H9 (cell line): ENCODE results near the gene KLC1. TPM values are rescaled to one million over a fixed set of nuclear protein-coding genes. Genes with fewer than 3 reads are reported as not detected.

ENCODE experiments used
- DNase-seq: peaks from one replicate; pipeline ENCODE4 v3.0.0-alpha.2; 2017
- H2AFZ ChIP-seq: one replicate; pipeline ENCODE4 v1.6.1; 2013; ENCODE audit warnings: mild to moderate bottlenecking, low read length, control low read depth, moderate library complexity
- H2AK5ac ChIP-seq: 2 replicates; pipeline ENCODE4 v1.6.1; 2013; ENCODE audit warnings: low read length, control low read depth, mixed read lengths; ENCODE audit not compliant: insufficient read length
- H2BK120ac ChIP-seq: one replicate; pipeline ENCODE4 v1.6.1; 2013; ENCODE audit warnings: low read depth, mild to moderate bottlenecking, low read length, control low read depth, inconsistent platforms; ENCODE audit not compliant: poor library complexity, severe bottlenecking
- H2BK12ac ChIP-seq: 2 replicates; pipeline ENCODE4 v1.6.1; 2013; ENCODE audit warnings: low read length, control low read depth, mixed read lengths, low read depth; ENCODE audit not compliant: insufficient read length
- H2BK15ac ChIP-seq: 2 replicates; pipeline ENCODE4 v1.6.1; 2013; ENCODE audit warnings: low read depth, low read length, control low read depth
- H2BK20ac ChIP-seq: one replicate; pipeline ENCODE4 v1.6.1; 2013; ENCODE audit warnings: low read depth, mild to moderate bottlenecking, low read length, control low read depth, inconsistent platforms; ENCODE audit not compliant: poor library complexity, severe bottlenecking
- H2BK5ac ChIP-seq: 2 replicates; pipeline ENCODE4 v1.6.1; 2013; ENCODE audit warnings: low read length, control low read depth, mixed read lengths; ENCODE audit not compliant: insufficient read length
- H3K14ac ChIP-seq: 2 replicates; pipeline ENCODE4 v1.6.1; 2013; ENCODE audit warnings: low read length, control low read depth; ENCODE audit not compliant: insufficient read depth
- H3K18ac ChIP-seq: 2 replicates; pipeline ENCODE4 v1.6.1; 2013; ENCODE audit warnings: low read depth, mild to moderate bottlenecking, mixed read lengths, low read length, control low read depth; ENCODE audit not compliant: insufficient read length
- H3K23ac ChIP-seq: 2 replicates; pipeline ENCODE4 v1.6.1; 2013; ENCODE audit warnings: low read length, control low read depth, mixed read lengths, low read depth; ENCODE audit not compliant: insufficient read length
- H3K23me2 ChIP-seq: 2 replicates; pipeline ENCODE4 v1.6.1; 2013; ENCODE audit warnings: low read depth, mild to moderate bottlenecking, mixed read lengths, low read length, control low read depth; ENCODE audit not compliant: insufficient read length, poor library complexity, severe bottlenecking
- H3K27ac ChIP-seq: 2 replicates; pipeline ENCODE4 v1.5.1; 2013; ENCODE audit warnings: low read length, control low read depth, mixed read lengths, low read depth; ENCODE audit not compliant: insufficient read length
- H3K27me3 ChIP-seq: 2 replicates; pipeline ENCODE4 v1.6.1; 2013; ENCODE audit warnings: low read length, control low read depth, inconsistent platforms; ENCODE audit not compliant: insufficient read depth
- H3K4ac ChIP-seq: 2 replicates; pipeline ENCODE4 v1.6.1; 2013; ENCODE audit warnings: low read depth, mild to moderate bottlenecking, control low read depth, inconsistent platforms, low read length, moderate library complexity
- H3K4me1 ChIP-seq: 2 replicates; pipeline ENCODE4 v1.6.1; 2013; ENCODE audit warnings: low read length, control low read depth, inconsistent platforms; ENCODE audit not compliant: insufficient read depth
- H3K4me2 ChIP-seq: 2 replicates; pipeline ENCODE4 v1.6.1; 2013; ENCODE audit warnings: low read length, control low read depth, mixed read lengths; ENCODE audit not compliant: insufficient read length, insufficient read depth
- H3K56ac ChIP-seq: 2 replicates; pipeline ENCODE4 v1.6.1; 2013; ENCODE audit warnings: low read depth, mild to moderate bottlenecking, mixed read lengths, low read length, control low read depth; ENCODE audit not compliant: insufficient read length
- H3K79me1 ChIP-seq: 2 replicates; pipeline ENCODE4 v1.6.1; 2013; ENCODE audit warnings: low read depth, mild to moderate bottlenecking, moderate library complexity, low read length, control low read depth, inconsistent platforms; ENCODE audit not compliant: insufficient read depth, poor library complexity, severe bottlenecking
- H3K79me2 ChIP-seq: 2 replicates; pipeline ENCODE4 v1.6.1; 2013; ENCODE audit warnings: low read length, control low read depth, inconsistent platforms; ENCODE audit not compliant: insufficient read depth
- H3K9ac ChIP-seq: 2 replicates; pipeline ENCODE4 v1.6.1; 2013; ENCODE audit warnings: low read length, control low read depth, mixed read lengths; ENCODE audit not compliant: insufficient read length; ENCODE audit errors: extremely low read depth
- H3K9me3 ChIP-seq: one replicate; pipeline ENCODE4 v1.6.1; 2013; ENCODE audit warnings: low read depth, low read length, inconsistent platforms; ENCODE audit not compliant: control insufficient read depth
- H3T11ph ChIP-seq: one replicate; pipeline ENCODE4 v1.6.1; 2013; ENCODE audit warnings: mild to moderate bottlenecking, low read length, control low read depth, inconsistent platforms
- H4K20me1 ChIP-seq: one replicate; pipeline ENCODE4 v1.6.1; 2013; ENCODE audit not compliant: control insufficient read depth, insufficient read length, insufficient read depth
- H4K5ac ChIP-seq: 2 replicates; pipeline ENCODE4 v1.6.1; 2013; ENCODE audit warnings: low read depth, mild to moderate bottlenecking, mixed read lengths, low read length, control low read depth; ENCODE audit not compliant: insufficient read length
- H4K8ac ChIP-seq: replicated peaks from 2 replicates; pipeline ENCODE4 v1.6.1; 2013; ENCODE audit warnings: low read length, control low read depth, mixed read lengths, low read depth; ENCODE audit not compliant: insufficient read length
- H4K91ac ChIP-seq: 2 replicates; pipeline ENCODE4 v1.6.1; 2013; ENCODE audit warnings: low read depth, mild to moderate bottlenecking, moderate library complexity, mixed read lengths, low read length, control low read depth; ENCODE audit not compliant: insufficient read length
- H3K27ac Mint-ChIP-seq, 3 experiments: 2 replicates in 2 of 3; 3 replicates in 1 of 3; pipeline ENCODE4 v1.8.0; 2020 to 2021; ENCODE audit warnings: mixed read lengths in 3 of 3, mild to moderate bottlenecking in 1 of 3, moderate library complexity in 1 of 3
- H3K27me3 Mint-ChIP-seq: 2 replicates; pipeline ENCODE4 v1.8.0; 2021; ENCODE audit warnings: low read depth, mild to moderate bottlenecking, moderate library complexity, mixed read lengths
- H3K36me3 Mint-ChIP-seq, 3 experiments: 2 replicates in 2 of 3; 3 replicates in 1 of 3; pipeline ENCODE4 v1.8.0; 2020 to 2021; ENCODE audit warnings: low read depth in 3 of 3, mixed read lengths in 3 of 3; ENCODE audit not compliant: insufficient read depth in 1 of 3
- H3K4me1 Mint-ChIP-seq, 2 experiments: 2 replicates each; pipeline ENCODE4 v1.8.0; 2020; ENCODE audit warnings: mixed read lengths in 2 of 2
- H3K4me3 Mint-ChIP-seq, 2 experiments: 2 replicates in 1 of 2; 3 replicates in 1 of 2; pipeline ENCODE4 v1.8.0; 2020 to 2021; ENCODE audit warnings: mild to moderate bottlenecking in 2 of 2, mixed read lengths in 2 of 2, moderate library complexity in 1 of 2
- H3K9me3 Mint-ChIP-seq, 2 experiments: 2 replicates in 1 of 2; 3 replicates in 1 of 2; pipeline ENCODE4 v1.8.0; 2020; ENCODE audit warnings: mild to moderate bottlenecking in 2 of 2, mixed read lengths in 2 of 2, moderate library complexity in 1 of 2
- CTCF ChIP-seq: fragments of 200-600 bp; sonication (generic); conservative IDR thresholded peaks from 3 replicates; pipeline ENCODE4 v1.8.0; 2021; ENCODE audit warnings: antibody characterized with exemption, mild to moderate bottlenecking
- WGBS: extraction: QIAGEN DNeasy Blood & Tissue Kit; methylation state at CpG from one replicate; pipeline ENCODE4 v1.1.7; 2013; ENCODE audit warnings: missing lambda C conversion rate, low lambda C conversion rate, mixed read lengths; ENCODE audit not compliant: insufficient read length; ENCODE audit errors: extremely low coverage; 5-methylcytosine and 5-hydroxymethylcytosine counted together
- total RNA-seq: library from RNA; stranded (reverse); gene quantifications from 2 replicates; pipeline ENCODE4 v1.2.1, GENCODE V29; 2021

The KLC1 gene
- total RNA-seq, 1 experiment from 2014 or later = 143 TPM

GRCh38 chr14:103721334-103722120 lies 92.5 kb downstream of the KLC1 start:
- no peak overlapping the region for H2BK120ac ChIP-seq
- H3K18ac ChIP-seq = no peak overlapping the region
- Mint-ChIP-seq H3K4me1 (peaks cover 11 to 18% of the 10 kb centered on the region in 2 experiments), H3K4me3 (no peak overlapping the region), H3K9me3 (no peaks in the 10 kb centered on the region), H3K27ac (no peak overlapping the region; a peak in 1 of 7 replicates), H3K27me3 (no peaks in the 10 kb centered on the region; the same call in 1 of the 2 replicates), H3K36me3 (peaks cover 4 to 5% (median 5%) of the 10 kb centered on the region in 3 experiments; a peak in 4 of 7 replicates)
- no peak overlapping the region for H2BK5ac ChIP-seq
- H3K4me2 ChIP-seq = no peak overlapping the region
- H2BK12ac ChIP-seq = no peak overlapping the region
- H3K9ac ChIP-seq = no peak overlapping the region
- H2AFZ ChIP-seq = no peak overlapping the region
- no peak overlapping the region for H2AK5ac ChIP-seq
- no peak overlapping the region for H4K91ac ChIP-seq
- no peaks in the 10 kb centered on the region for H4K20me1 ChIP-seq
- H3K14ac ChIP-seq = no peak overlapping the region; the same call in 1 of the 2 replicates
- no peaks in the 10 kb centered on the region for H3K23me2 ChIP-seq
- H3K23ac ChIP-seq = no peak overlapping the region
- peaks cover 9% of the 10 kb centered on the region for H3K79me1 ChIP-seq
- no peaks in the 10 kb centered on the region for H3K9me3 ChIP-seq
- no peak overlapping the region for H2BK15ac ChIP-seq
- no peak overlapping the region for H4K5ac ChIP-seq
- H3K79me2 ChIP-seq = no peaks in the 10 kb centered on the region; the same call in 1 of the 2 replicates
- H4K8ac ChIP-seq = no peak overlapping the region
- no peak overlapping the region for H3T11ph ChIP-seq
- H3K56ac ChIP-seq = no peak overlapping the region
- H3K4me1 ChIP-seq = no peaks in the 10 kb centered on the region; the same call in 1 of the 2 replicates
- no peak overlapping the region for H2BK20ac ChIP-seq
- no peak overlapping the region for H3K27ac ChIP-seq
- H3K4ac ChIP-seq = no peak overlapping the region
- no peak; the same call in 2 of the 3 replicates for TF ChIP-seq CTCF
- no peak for DNase-seq
- no CpG with 5 or more reads among the region's 26 CpGs for WGBS
- H3K27me3 ChIP-seq = no peaks in the 10 kb centered on the region
